ENCODE measurements around the gene TCFL5.

TCFL5 gene

GRCh38 chr20:62794007-62794724 lies 67.5 kb downstream of the TCFL5 start:
- peak; percentile 73 to 75 for ATAC-seq

- no peak for ATAC-seq
Observed at GRCh38 chr20:62793757-62794006, 67.9 kb downstream of the TCFL5 start.

GRCh38 chr20:62792940-62793756 lies 68.5 kb downstream of the TCFL5 start:
- ATAC-seq, result no peak

- no peak for ATAC-seq
Observed at GRCh38 chr20:62792182-62792939, 69.3 kb downstream of the TCFL5 start.

- ATAC-seq, result peak; percentile 27 to 36
Observed at GRCh38 chr20:62791301-62792181, 70.1 kb downstream of the TCFL5 start.
